ENCODE data around the gene CERCAM.
"Not testable (repeated sequence)": the region's sequence is repeated elsewhere in the genome, so short reads cannot be mapped to it uniquely, and the experiment has no call there.

Gene CERCAM

GRCh38 chr9:128419061-128419925 lies 1.4 kb upstream of the CERCAM start:
- DNase-seq (ENCODE audit: low read depth in 1 of 2, low spot score in 1 of 2): no peak
- TF ChIP-seq SPI1 (IDR thresholded peaks at IDR 0.05; ENCODE audit: borderline replicate concordance, low read depth) (no peak), GABPA (IDR thresholded peaks at IDR 0.05; ENCODE audit: low read depth) (no peak), REST (IDR thresholded peaks at IDR 0.05; ENCODE audit: insufficient replicate concordance, low read depth) (no peak), POLR2AphosphoS5 (IDR thresholded peaks at IDR 0.05; ENCODE audit: low read depth) (no peak)
- TF ChIP-seq, protein P1, sequence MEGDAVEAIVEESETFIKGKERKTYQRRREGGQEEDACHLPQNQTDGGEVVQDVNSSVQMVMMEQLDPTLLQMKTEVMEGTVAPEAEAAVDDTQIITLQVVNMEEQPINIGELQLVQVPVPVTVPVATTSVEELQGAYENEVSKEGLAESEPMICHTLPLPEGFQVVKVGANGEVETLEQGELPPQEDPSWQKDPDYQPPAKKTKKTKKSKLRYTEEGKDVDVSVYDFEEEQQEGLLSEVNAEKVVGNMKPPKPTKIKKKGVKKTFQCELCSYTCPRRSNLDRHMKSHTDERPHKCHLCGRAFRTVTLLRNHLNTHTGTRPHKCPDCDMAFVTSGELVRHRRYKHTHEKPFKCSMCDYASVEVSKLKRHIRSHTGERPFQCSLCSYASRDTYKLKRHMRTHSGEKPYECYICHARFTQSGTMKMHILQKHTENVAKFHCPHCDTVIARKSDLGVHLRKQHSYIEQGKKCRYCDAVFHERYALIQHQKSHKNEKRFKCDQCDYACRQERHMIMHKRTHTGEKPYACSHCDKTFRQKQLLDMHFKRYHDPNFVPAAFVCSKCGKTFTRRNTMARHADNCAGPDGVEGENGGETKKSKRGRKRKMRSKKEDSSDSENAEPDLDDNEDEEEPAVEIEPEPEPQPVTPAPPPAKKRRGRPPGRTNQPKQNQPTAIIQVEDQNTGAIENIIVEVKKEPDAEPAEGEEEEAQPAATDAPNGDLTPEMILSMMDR (IDR thresholded peaks at IDR 0.05; ENCODE audit: insufficient read depth, low read length): no peak
- peaks cover 17% of the 10 kb centered on the region for H3K27me3 ChIP-seq (ENCODE audit: insufficient read depth, poor library complexity, severe bottlenecking)
- H3K4me3 ChIP-seq (replicated peaks; ENCODE audit: insufficient read depth, low read length): no peak overlapping the region
- H3K27ac ChIP-seq (replicated peaks): no peak overlapping the region

- Histone ChIP-seq H3K27me3 (ENCODE audit: insufficient read depth, poor library complexity, severe bottlenecking) (peaks cover 17% of the 10 kb centered on the region), H3K27ac (replicated peaks) (no peak overlapping the region), H3K4me3 (replicated peaks; ENCODE audit: insufficient read depth, low read length) (peak overlapping the region; percentile 70)
- DNase-seq (ENCODE audit: low read depth in 1 of 2, low spot score in 1 of 2): peak in 1 of 2 experiments; percentile 26
- TF ChIP-seq, protein P1 (IDR thresholded peaks at IDR 0.05; ENCODE audit: insufficient read depth, low read length): peak; percentile 54
- no peak for TF ChIP-seq REST (IDR thresholded peaks at IDR 0.05; ENCODE audit: insufficient replicate concordance, low read depth)
- TF ChIP-seq POLR2AphosphoS5 (IDR thresholded peaks at IDR 0.05; ENCODE audit: low read depth): no peak
- no peak for TF ChIP-seq GABPA (IDR thresholded peaks at IDR 0.05; ENCODE audit: low read depth)
- TF ChIP-seq SPI1 (IDR thresholded peaks at IDR 0.05; ENCODE audit: borderline replicate concordance, low read depth): no peak
Measured at GRCh38 chr9:128420060-128420650, 502 bp upstream of the CERCAM start.

DNA sequence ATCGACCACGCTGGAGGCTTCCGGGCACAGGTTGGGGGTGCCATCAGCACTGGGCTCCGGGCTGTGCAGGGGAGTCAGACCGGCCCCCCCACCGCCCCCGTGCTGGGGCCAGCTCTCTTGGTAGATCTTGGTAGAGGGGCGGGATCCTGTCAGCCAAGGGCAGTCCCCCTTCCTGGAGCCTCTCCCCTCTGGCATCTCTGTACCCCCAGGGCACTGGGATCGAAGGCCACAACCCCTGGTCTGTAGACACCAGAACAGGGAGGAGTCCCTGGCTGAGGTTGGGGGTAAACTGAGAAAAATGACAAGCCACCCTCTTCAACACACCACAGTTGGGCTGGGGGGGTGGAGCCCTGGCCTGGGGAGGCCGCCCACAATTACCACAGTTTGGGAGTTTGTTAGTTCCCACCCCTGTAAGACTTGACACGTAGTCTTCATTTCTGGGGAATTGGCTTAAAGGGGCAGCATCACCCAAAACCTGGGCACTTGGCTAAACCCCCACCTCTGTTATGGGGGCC lies 882 bp downstream of the CERCAM start:
- no peak for DNase-seq (ENCODE audit: low read depth in 1 of 2, low spot score in 1 of 2)
- Histone ChIP-seq H3K4me3 (replicated peaks; ENCODE audit: insufficient read depth, low read length) (no peak overlapping the region), H3K27ac (replicated peaks) (no peak overlapping the region), H3K27me3 (ENCODE audit: insufficient read depth, poor library complexity, severe bottlenecking) (peaks cover 17% of the 10 kb centered on the region)
- TF ChIP-seq REST (IDR thresholded peaks at IDR 0.05; ENCODE audit: insufficient replicate concordance, low read depth) (no peak), POLR2AphosphoS5 (IDR thresholded peaks at IDR 0.05; ENCODE audit: low read depth) (no peak), SPI1 (IDR thresholded peaks at IDR 0.05; ENCODE audit: borderline replicate concordance, low read depth) (no peak)

DNA sequence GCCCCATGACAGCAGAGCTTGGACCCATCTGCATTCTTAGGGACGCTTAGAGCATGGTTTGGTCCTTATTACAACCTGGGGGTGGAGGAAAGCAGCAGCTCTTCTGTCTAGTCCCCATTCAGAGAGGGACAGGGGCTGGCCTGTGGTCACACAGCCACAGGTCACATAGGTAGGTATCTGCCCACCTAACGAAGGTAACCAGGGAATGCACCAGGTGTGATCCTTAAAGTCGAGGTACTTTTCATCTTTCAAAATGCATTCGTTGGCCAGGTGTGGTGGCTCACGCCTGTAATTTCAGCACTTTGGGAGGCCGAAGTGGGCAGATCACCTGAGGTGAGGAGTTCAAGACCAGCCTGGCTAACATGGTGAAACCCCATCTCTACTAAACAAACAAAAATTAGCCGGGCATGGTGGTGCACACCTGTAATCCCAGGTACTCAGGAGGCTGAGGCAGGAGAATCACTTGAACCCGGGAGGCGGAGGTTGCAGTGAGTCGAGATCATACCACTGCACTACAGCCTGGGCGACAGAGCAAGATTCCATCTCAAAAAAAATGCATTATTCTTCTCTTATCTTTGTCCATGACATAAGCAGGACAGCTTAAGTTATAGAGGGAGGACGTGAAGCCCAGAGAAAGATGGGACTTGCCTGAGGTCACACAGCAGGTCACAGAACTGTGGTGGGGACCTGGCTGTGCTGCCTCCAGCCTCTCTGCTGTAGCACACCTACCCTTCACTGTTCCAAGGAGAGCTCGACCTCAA lies 1.5 kb downstream of the CERCAM start:
- H3K27me3 ChIP-seq (ENCODE audit: insufficient read depth, poor library complexity, severe bottlenecking): peaks cover 17% of the 10 kb centered on the region
- not testable (repeated sequence) for DNase-seq (ENCODE audit: low read depth in 1 of 2, low spot score in 1 of 2); H3K27ac ChIP-seq (replicated peaks); H3K4me3 ChIP-seq (replicated peaks; ENCODE audit: insufficient read depth, low read length)

All from HL-60 (cell line).